ENCODE results near the gene DHRSX.

The DHRSX gene

GRCh38 chrX:2251211-2251610, 249.6 kb downstream of the DHRSX start:
- no peak for ATAC-seq
- TF ChIP-seq TCF4 (CRISPR knock-in tag; IDR thresholded peaks at IDR 0.05; ENCODE audit: borderline replicate concordance) (no peak), ARNTL (CRISPR knock-in tag; IDR thresholded peaks at IDR 0.05; ENCODE audit: borderline replicate concordance, low read depth) (no peak), ISL1 (CRISPR knock-in tag; IDR thresholded peaks at IDR 0.05) (no peak), ZNF8 (CRISPR knock-in tag; IDR thresholded peaks at IDR 0.05) (no peak), ZFP30 (CRISPR knock-in tag; IDR thresholded peaks at IDR 0.05) (no peak), GLIS3 (CRISPR knock-in tag; IDR thresholded peaks at IDR 0.05) (no peak), ESRRG (CRISPR knock-in tag; IDR thresholded peaks at IDR 0.05) (no peak), ZNF565 (CRISPR knock-in tag; conservative IDR thresholded peaks at IDR 0.05; ENCODE audit: low read depth) (no peak), TOX (CRISPR knock-in tag; IDR thresholded peaks at IDR 0.05; ENCODE audit: borderline replicate concordance) (no peak), CSDC2 (CRISPR knock-in tag; IDR thresholded peaks at IDR 0.05) (no peak), SNAI2 (CRISPR knock-in tag; IDR thresholded peaks at IDR 0.05) (no peak), PATZ1 (CRISPR knock-in tag; IDR thresholded peaks at IDR 0.05; ENCODE audit: borderline replicate concordance) (no peak), RARB (CRISPR knock-in tag; IDR thresholded peaks at IDR 0.05) (no peak), POU6F1 (CRISPR knock-in tag; IDR thresholded peaks at IDR 0.05; ENCODE audit: borderline replicate concordance, low read depth) (no peak), TSHZ2 (CRISPR knock-in tag; IDR thresholded peaks at IDR 0.05) (no peak), ZC3H10 (CRISPR knock-in tag; IDR thresholded peaks at IDR 0.05) (no peak), CREB5 (CRISPR knock-in tag; IDR thresholded peaks at IDR 0.05; ENCODE audit: low read depth) (no peak), CSRNP3 (CRISPR knock-in tag; IDR thresholded peaks at IDR 0.05) (no peak)

- no peak for TF ChIP-seq ZNF565 (CRISPR knock-in tag; conservative IDR thresholded peaks at IDR 0.05; ENCODE audit: low read depth)
- no peak for TF ChIP-seq TSHZ2 (CRISPR knock-in tag; IDR thresholded peaks at IDR 0.05)
- no peak for ATAC-seq
These were observed 256.8 kb downstream of the DHRSX start for GRCh38 chrX:2243913-2244460.

Measured in SK-N-SH treated with all-trans-retinoic acid at 6 μM for 48 hours (cell line).